Panc1 (cell line): ENCODE data around the gene HLA-B. TPM values are rescaled to one million over a fixed set of nuclear protein-coding genes. Genes with fewer than 3 reads are reported as not detected.
"Not testable (repeated sequence)": the region's sequence is repeated elsewhere in the genome, so short reads cannot be mapped to it uniquely, and the experiment has no call there.

Experiments used
- ATAC-seq: fragments of 200-7000 bp; cut with Tn5 transposase; 2 replicates; pipeline ENCODE4 v1.9.1; 2020; ENCODE audit warnings: mild to moderate bottlenecking, moderate library complexity
- BruUV-seq: library from RNA; stranded (reverse); fragments of 400-500 nt; replicated peaks from 2 replicates; lab custom pipeline; 2021; lab: Mats Ljungman, UMichigan
- CTCF ChIA-PET: fragments of 300-600 bp; sonication (Branson Sonifier 250); formaldehyde crosslinking; loops from one replicate; lab custom pipeline; 2022; ENCODE audit warnings: antibody characterized with exemption; lab: Charles Lee
- POLR2A ChIA-PET: fragments of 300-600 bp; sonication (Branson Sonifier 250); formaldehyde crosslinking; loops from one replicate; lab custom pipeline; 2022; ENCODE audit warnings: antibody characterized with exemption; lab: Charles Lee
- DNase-seq: peaks from one replicate; pipeline ENCODE4 v3.0.0-alpha.2; 2010; ENCODE audit warnings: low read depth, low spot score
- H3K27ac ChIP-seq: 2 replicates; pipeline ENCODE4 v1.5.1; 2011; ENCODE audit warnings: mild to moderate bottlenecking, low read length, inconsistent platforms
- H3K27me3 ChIP-seq: fragments of 200-500 bp; sonication (Bioruptor generic); 2 replicates; pipeline ENCODE4 v1.6.0; 2014; ENCODE audit warnings: low read length, inconsistent platforms; ENCODE audit not compliant: control insufficient read depth, insufficient read depth
- H3K36me3 ChIP-seq: fragments of 200-500 bp; sonication (Bioruptor generic); 2 replicates; pipeline ENCODE4 v1.5.1; 2014; ENCODE audit warnings: inconsistent platforms, mild to moderate bottlenecking, low read length, moderate library complexity; ENCODE audit not compliant: control insufficient read depth, insufficient read depth
- H3K4me1 ChIP-seq: 2 replicates; pipeline ENCODE4 v1.5.1; 2011; ENCODE audit warnings: inconsistent platforms, mild to moderate bottlenecking, low read length, moderate library complexity; ENCODE audit not compliant: control insufficient read depth, insufficient read depth
- H3K4me3 ChIP-seq, 2 experiments: 2 replicates each; pipeline ENCODE4 v1.5.1; 2011 to 2012; ENCODE audit warnings: low read depth in 2 of 2, low read length in 2 of 2, mild to moderate bottlenecking in 2 of 2, inconsistent platforms in 1 of 2, moderate library complexity in 1 of 2
- H3K9me3 ChIP-seq: fragments of 200-500 bp; sonication (Bioruptor generic); 2 replicates; pipeline ENCODE4 v1.5.1; 2014; ENCODE audit warnings: low read depth, mild to moderate bottlenecking, inconsistent platforms, low read length, moderate library complexity; ENCODE audit not compliant: control insufficient read depth, insufficient read depth
- POLR2AphosphoS5 ChIP-seq: IDR thresholded peaks from 2 replicates; pipeline ENCODE4 v1.6.1; 2012; ENCODE audit warnings: mild to moderate bottlenecking, low read depth, low read length, moderate library complexity
- SIN3A ChIP-seq: IDR thresholded peaks from 2 replicates; pipeline ENCODE4 v1.6.1; 2012; ENCODE audit warnings: low read depth, mild to moderate bottlenecking, low read length, moderate library complexity, borderline replicate concordance; ENCODE audit not compliant: insufficient read depth
- TCF7L2 ChIP-seq: IDR thresholded peaks from 2 replicates; pipeline ENCODE4 v1.6.1; 2011; ENCODE audit warnings: mild to moderate bottlenecking, low read depth, low read length, inconsistent platforms
- in situ Hi-C: cut with HindIII; loops from 2 replicates; pipeline ENCODE4 v1.10.0; 2016; ENCODE audit warnings: low sequenced_read_pairs, low pct_unique_long_range_greater_than_20kb
- intact Hi-C: fragments of 100-400 bp; cut with micrococcal nuclease; formaldehyde crosslinking; loops from one replicate; pipeline ENCODE4 v1.10.0; 2022; ENCODE audit not compliant: unreplicated experiment
- total RNA-seq: library from RNA; stranded (reverse); gene quantifications from one replicate; pipeline ENCODE4 v1.2.1, GENCODE V29; 2021; ENCODE audit not compliant: unreplicated experiment
- TF ChIP-seq, protein P1 (sequence below): fragments of 450-650 bp; IDR thresholded peaks from 2 replicates; pipeline ENCODE4 v1.5.1; 2017; ENCODE audit warnings: mild to moderate bottlenecking
- TF ChIP-seq, protein P2 (sequence below), 2 experiments: IDR thresholded peaks; 2 replicates each; pipeline ENCODE4 v1.6.1; 2011 to 2012; ENCODE audit warnings: low read depth in 2 of 2, control low read depth in 1 of 2, low read length in 1 of 2, mild to moderate bottlenecking in 1 of 2, moderate library complexity in 1 of 2; ENCODE audit not compliant: insufficient read depth in 1 of 2

HLA-B gene
- total RNA-seq, 1 experiment from 2014 or later = 191 TPM

DNA sequence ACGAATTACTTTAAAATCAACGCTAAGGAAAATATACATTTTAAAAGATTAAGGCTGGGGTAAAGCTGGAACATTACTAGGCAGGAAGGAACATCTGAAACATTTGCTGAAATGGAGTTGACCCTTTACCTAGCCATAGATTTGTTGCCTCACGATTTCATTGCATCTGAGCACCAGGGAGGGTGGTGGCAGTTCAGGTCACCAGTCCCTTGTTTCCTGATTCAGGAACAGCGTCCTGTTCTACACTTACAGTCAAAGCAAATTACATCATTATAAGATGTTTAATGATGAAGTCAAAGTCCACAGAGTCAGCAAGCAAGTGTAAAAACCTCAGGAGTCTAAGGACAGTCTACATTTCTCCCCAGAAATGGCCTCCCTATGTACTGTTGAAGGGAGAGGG, 37.4 kb upstream of the HLA-B start:
- BruUV-seq = no TSS peak
- in situ Hi-C loops (no loop called here), intact Hi-C loops (no loop called here)
- no peak overlapping the region for H3K27ac ChIP-seq
- no peaks in the 10 kb centered on the region for H3K9me3 ChIP-seq
- no peak for DNase-seq
- no peak overlapping the region for H3K4me3 ChIP-seq
- ATAC-seq = no peak
- TF ChIP-seq TCF7L2 (no peak), POLR2AphosphoS5 (no peak), SIN3A (no peak)
- TF ChIP-seq, protein P1, sequence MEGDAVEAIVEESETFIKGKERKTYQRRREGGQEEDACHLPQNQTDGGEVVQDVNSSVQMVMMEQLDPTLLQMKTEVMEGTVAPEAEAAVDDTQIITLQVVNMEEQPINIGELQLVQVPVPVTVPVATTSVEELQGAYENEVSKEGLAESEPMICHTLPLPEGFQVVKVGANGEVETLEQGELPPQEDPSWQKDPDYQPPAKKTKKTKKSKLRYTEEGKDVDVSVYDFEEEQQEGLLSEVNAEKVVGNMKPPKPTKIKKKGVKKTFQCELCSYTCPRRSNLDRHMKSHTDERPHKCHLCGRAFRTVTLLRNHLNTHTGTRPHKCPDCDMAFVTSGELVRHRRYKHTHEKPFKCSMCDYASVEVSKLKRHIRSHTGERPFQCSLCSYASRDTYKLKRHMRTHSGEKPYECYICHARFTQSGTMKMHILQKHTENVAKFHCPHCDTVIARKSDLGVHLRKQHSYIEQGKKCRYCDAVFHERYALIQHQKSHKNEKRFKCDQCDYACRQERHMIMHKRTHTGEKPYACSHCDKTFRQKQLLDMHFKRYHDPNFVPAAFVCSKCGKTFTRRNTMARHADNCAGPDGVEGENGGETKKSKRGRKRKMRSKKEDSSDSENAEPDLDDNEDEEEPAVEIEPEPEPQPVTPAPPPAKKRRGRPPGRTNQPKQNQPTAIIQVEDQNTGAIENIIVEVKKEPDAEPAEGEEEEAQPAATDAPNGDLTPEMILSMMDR = no peak
- TF ChIP-seq, protein P2, sequence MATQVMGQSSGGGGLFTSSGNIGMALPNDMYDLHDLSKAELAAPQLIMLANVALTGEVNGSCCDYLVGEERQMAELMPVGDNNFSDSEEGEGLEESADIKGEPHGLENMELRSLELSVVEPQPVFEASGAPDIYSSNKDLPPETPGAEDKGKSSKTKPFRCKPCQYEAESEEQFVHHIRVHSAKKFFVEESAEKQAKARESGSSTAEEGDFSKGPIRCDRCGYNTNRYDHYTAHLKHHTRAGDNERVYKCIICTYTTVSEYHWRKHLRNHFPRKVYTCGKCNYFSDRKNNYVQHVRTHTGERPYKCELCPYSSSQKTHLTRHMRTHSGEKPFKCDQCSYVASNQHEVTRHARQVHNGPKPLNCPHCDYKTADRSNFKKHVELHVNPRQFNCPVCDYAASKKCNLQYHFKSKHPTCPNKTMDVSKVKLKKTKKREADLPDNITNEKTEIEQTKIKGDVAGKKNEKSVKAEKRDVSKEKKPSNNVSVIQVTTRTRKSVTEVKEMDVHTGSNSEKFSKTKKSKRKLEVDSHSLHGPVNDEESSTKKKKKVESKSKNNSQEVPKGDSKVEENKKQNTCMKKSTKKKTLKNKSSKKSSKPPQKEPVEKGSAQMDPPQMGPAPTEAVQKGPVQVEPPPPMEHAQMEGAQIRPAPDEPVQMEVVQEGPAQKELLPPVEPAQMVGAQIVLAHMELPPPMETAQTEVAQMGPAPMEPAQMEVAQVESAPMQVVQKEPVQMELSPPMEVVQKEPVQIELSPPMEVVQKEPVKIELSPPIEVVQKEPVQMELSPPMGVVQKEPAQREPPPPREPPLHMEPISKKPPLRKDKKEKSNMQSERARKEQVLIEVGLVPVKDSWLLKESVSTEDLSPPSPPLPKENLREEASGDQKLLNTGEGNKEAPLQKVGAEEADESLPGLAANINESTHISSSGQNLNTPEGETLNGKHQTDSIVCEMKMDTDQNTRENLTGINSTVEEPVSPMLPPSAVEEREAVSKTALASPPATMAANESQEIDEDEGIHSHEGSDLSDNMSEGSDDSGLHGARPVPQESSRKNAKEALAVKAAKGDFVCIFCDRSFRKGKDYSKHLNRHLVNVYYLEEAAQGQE (IDR thresholded peaks at IDR 0.05; ENCODE audit: insufficient read depth in 1 of 2, low read depth in 2 of 2, low read length in 1 of 2) = no peak
- CTCF ChIA-PET = no interaction called here
- no peaks in the 10 kb centered on the region; the same call in none of the 2 replicates for H3K4me1 ChIP-seq
- no peaks in the 10 kb centered on the region for H3K36me3 ChIP-seq
- POLR2A ChIA-PET = no interaction called here
- no peaks in the 10 kb centered on the region for H3K27me3 ChIP-seq

DNA sequence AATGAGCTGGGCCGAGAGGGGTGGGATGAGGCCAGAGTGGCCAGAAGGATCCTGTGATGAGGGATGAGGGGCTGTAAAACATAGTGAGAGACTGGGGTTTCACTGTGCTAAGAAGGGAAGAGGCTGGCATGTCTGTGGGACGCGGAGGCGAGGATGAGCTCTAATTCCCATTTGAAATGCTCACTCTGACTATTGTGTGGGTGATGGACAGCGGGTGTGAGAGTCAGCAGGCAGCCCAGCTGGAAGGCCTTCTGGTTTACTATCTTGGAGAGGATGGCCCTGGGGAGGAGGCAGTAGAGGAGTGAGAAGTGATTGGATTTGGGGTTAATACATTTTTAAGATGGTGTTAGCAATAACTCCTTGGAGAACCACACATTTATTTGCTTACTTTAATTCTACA, 37.0 kb upstream of the HLA-B start:
- H3K27ac ChIP-seq = no peak overlapping the region
- H3K36me3 ChIP-seq = no peaks in the 10 kb centered on the region
- in situ Hi-C loops (no loop called here), intact Hi-C loops (no loop called here)
- H3K4me3 ChIP-seq = no peak overlapping the region
- ChIA-PET CTCF (no interaction called here), POLR2A (no interaction called here)
- no peaks in the 10 kb centered on the region for H3K9me3 ChIP-seq
- H3K4me1 ChIP-seq = no peaks in the 10 kb centered on the region; the same call in none of the 2 replicates
- TF ChIP-seq, protein P2 (IDR thresholded peaks at IDR 0.05; ENCODE audit: insufficient read depth in 1 of 2, low read depth in 2 of 2, low read length in 1 of 2) = no peak
- no peak for TF ChIP-seq SIN3A
- no peak for TF ChIP-seq TCF7L2
- TF ChIP-seq, protein P1 = no peak
- no peak for DNase-seq
- no TSS peak for BruUV-seq
- ATAC-seq = no peak
- no peaks in the 10 kb centered on the region for H3K27me3 ChIP-seq

DNA sequence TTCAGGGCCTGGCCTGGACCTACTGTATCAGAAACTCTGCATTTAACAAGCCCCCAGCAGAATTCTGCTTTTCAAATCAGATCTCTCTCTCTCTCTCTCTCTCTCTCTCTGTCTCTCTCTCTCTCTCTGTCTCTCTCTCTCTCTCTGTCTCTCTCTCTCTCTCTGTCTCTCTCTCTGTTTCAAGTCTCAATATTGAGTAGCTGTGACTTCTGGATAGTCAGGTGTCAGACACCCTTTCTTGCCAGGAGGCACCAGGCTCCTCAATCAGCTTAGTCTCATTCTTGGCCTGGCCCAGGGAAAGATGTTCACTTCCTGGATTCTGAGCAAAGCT, 32.8 kb upstream of the HLA-B start:
- H3K27me3 ChIP-seq, H3K4me3 ChIP-seq, H3K36me3 ChIP-seq, DNase-seq, H3K4me1 ChIP-seq, H3K9me3 ChIP-seq, in situ Hi-C loops, BruUV-seq, ATAC-seq, H3K27ac ChIP-seq, intact Hi-C loops, POLR2A ChIA-PET: not testable (repeated sequence)
- CTCF ChIA-PET = interaction anchor here (1.1 kb wide), 1 partner anchor 97 kb away, joined by 3 read pairs; no protein-coding TSS in a partner anchor
